ENCODE measurements around the gene ARL3. TPM values are rescaled to one million over a fixed set of nuclear protein-coding genes. Genes with fewer than 3 reads are reported as not detected.

The ARL3 gene
- total and polyA plus RNA-seq, 2 of the 4 experiments (the other 2 are of a cell fraction), result 5.0 to 14.3 TPM

GRCh38 chr10:102752266-102752930, 38.2 kb upstream of the ARL3 start:
- peaks cover 19 to 74% of the 10 kb centered on the region in 2 experiments for H3K79me1 ChIP-seq (ENCODE audit: low read depth in 1 of 2, low read length in 2 of 2)
- H3K18ac ChIP-seq (ENCODE audit: low read depth, low read length), result no peak overlapping the region; the same call in 1 of the 2 replicates
- peak overlapping the region; percentile 45 for H2AK5ac ChIP-seq (ENCODE audit: low read depth, low read length)
- peak overlapping the region; percentile 4; the same call in 1 of the 2 replicates for H4K5ac ChIP-seq (ENCODE audit: low read depth, low read length)
- WGBS, 2 experiments (ENCODE audit: extremely low coverage in 2 of 2, insufficient read length in 1 of 2), result 75% methylated on average over 1 of the region's 9 CpGs; no CpG with 5 or more reads in 1 of the 2 experiments
- no peak overlapping the region for H3K56ac ChIP-seq (ENCODE audit: extremely low read depth, insufficient read depth, low read length)
- peak overlapping the region; percentile 64 for H2BK5ac ChIP-seq (ENCODE audit: low read depth, low read length, poor library complexity, severe bottlenecking)
- dilution Hi-C loops (cut with HindIII; ENCODE audit: low sequenced_read_pairs, unreplicated experiment), result no loop called here
- TF ChIP-seq CEBPB (IDR thresholded peaks at IDR 0.05; ENCODE audit: low read depth, low read length) (peak; percentile 62; the same call in 1 of the 2 replicates), CHD1 (IDR thresholded peaks at IDR 0.05; ENCODE audit: low read depth, low read length) (no peak)
- DNase-seq (peak; percentile 83), ATAC-seq (ENCODE audit: low read depth) (peak; percentile 76)
- H2BK120ac ChIP-seq (ENCODE audit: low read depth, low read length), result peak overlapping the region; percentile 45; the same call in 1 of the 2 replicates
- CTCF ChIA-PET, result interaction anchor here (1.0 to 2.0 kb wide), 3 partner anchors 8 to 23 kb away, joined by 3 to 10 read pairs (median 6); partner anchors contain the start of gene WBP1L
- no peak overlapping the region for H2AFZ ChIP-seq (replicated peaks; ENCODE audit: low read length, poor library complexity)
- peaks cover 22% of the 10 kb centered on the region for H3K9me1 ChIP-seq (ENCODE audit: insufficient read depth, low read length)
- no peak overlapping the region for H4K91ac ChIP-seq (ENCODE audit: insufficient read depth, low read depth, low read length)
- POLR2A ChIA-PET (ENCODE audit: unreplicated experiment), result no interaction called here
- H2BK15ac ChIP-seq (ENCODE audit: low read depth, low read length), result 0 out of 3 replicates have a peak overlapping the region, but pooled peaks have one; percentile 5
- intact Hi-C loops (cut with micrococcal nuclease), result loop anchor here (1.0 to 5.0 kb wide), 4 partner anchors 9 to 62 kb away; partner anchors contain the start of gene WBP1L
- peak overlapping the region; percentile 46; the same call in 1 of the 2 replicates for H3K14ac ChIP-seq (replicated peaks; ENCODE audit: low read depth, low read length)
- H3K27me3 ChIP-seq (ENCODE audit: control insufficient read depth, insufficient read depth, low read length), result no peaks in the 10 kb centered on the region
- no peak overlapping the region for H2BK20ac ChIP-seq (ENCODE audit: low read depth, low read length)
- in situ Hi-C loops (cut with MboI; ENCODE audit: low sequenced_read_pairs), result no loop called here
- no peak overlapping the region for H2AK9ac ChIP-seq (replicated peaks; ENCODE audit: low read depth, low read length, poor library complexity)
- no TSS peak for BruUV-seq (replicated peaks)
- H4K8ac ChIP-seq (ENCODE audit: low read depth in 2 of 2, low read length in 2 of 2), result no peak overlapping the region
- peak overlapping the region; percentile 71 for H3K4ac ChIP-seq (ENCODE audit: low read depth, low read length)
- no peaks in the 10 kb centered on the region for H3K9me3 ChIP-seq (ENCODE audit: control insufficient read depth, insufficient read depth, low read length)
- peaks cover 14% of the 10 kb centered on the region for H3K4me1 ChIP-seq (ENCODE audit: control insufficient read depth, insufficient read depth, low read length)
- no peak overlapping the region for H3K9ac ChIP-seq (ENCODE audit: low read depth, low read length)
- peak overlapping the region; percentile 43 for H3K4me2 ChIP-seq (ENCODE audit: low read depth, low read length)
- H3K27ac ChIP-seq (ENCODE audit: insufficient read depth, low read length), result no peak overlapping the region; the same call in 1 of the 2 replicates
- no peak overlapping the region for H3K4me3 ChIP-seq (ENCODE audit: insufficient read depth, low read depth, low read length)
- H4K20me1 ChIP-seq (ENCODE audit: insufficient read depth, low read length), result peaks cover 74% of the 10 kb centered on the region
- no peaks in the 10 kb centered on the region for H3K36me3 ChIP-seq (ENCODE audit: control insufficient read depth, insufficient read depth, low read length)
- 0 out of 2 replicates have a peak overlapping the region, but pooled peaks have one; percentile 9 for H3K23ac ChIP-seq (ENCODE audit: low read depth, low read length)

All from IMR-90 (cell line).